ENCODE measurements around the gene HIGD2B.
"Not testable (repeated sequence)": the region's sequence is repeated elsewhere in the genome, so short reads cannot be mapped to it uniquely, and the experiment has no call there.

Gene HIGD2B

GRCh38 chr15:72685925-72686794 is at the start of gene HIGD2B, which contains the start of gene BBS4:
Gene HIGD2B (minus strand): TSS chr15:72686182. CDS start chr15:72676374, 9,808 bp downstream.
Gene BBS4 (plus strand): TSS chr15:72686207. CDS start chr15:72686228, 21 bp downstream.
- peak; percentile 84 for DNase-seq (ENCODE audit: low spot score)
- FAIRE-seq, result peak; percentile 23

GRCh38 chr15:72735111-72735510 is 49.1 kb upstream of the HIGD2B start:
- DNase-seq (ENCODE audit: low spot score), result no peak
- no peak for FAIRE-seq

GRCh38 chr15:72733941-72734738 is 48.2 kb upstream of the HIGD2B start:
- FAIRE-seq (no peak), DNase-seq (ENCODE audit: low spot score) (no peak)

- FAIRE-seq (no peak), DNase-seq (ENCODE audit: low spot score) (no peak)
Measured at GRCh38 chr15:72732516-72732915, 46.5 kb upstream of the HIGD2B start.

GRCh38 chr15:72732086-72732485 is 46.1 kb upstream of the HIGD2B start:
- DNase-seq (ENCODE audit: low spot score) (no peak), FAIRE-seq (no peak)

DNA sequence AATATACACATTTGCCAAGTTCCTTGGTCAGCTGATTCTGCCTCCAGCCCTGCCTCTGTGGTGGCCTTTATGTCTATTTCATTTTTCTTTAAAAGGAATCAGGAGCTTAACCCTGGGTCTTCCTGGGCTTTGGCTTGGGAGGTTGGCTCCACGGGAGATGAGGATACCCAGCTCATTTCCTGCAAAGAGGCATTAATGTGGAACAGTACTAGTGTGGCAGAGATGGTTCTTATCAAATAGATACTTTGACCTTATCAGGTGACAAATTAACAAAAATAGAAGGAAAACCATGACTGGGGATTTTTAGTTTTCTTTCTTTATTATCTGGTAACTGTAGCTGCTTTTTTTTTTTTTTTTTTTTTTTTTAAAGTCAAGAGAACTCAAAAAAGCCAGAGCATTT is 42.8 kb upstream of the HIGD2B start:
- DNase-seq (ENCODE audit: low spot score) (no peak), FAIRE-seq (no peak)

- FAIRE-seq; DNase-seq (ENCODE audit: low spot score): not testable (repeated sequence)
Measured at GRCh38 chr15:72728249-72728648, 42.3 kb upstream of the HIGD2B start.

GRCh38 chr15:72727154-72727553 is 41.2 kb upstream of the HIGD2B start:
- FAIRE-seq, result no peak
- DNase-seq (ENCODE audit: low spot score), result no peak

- DNase-seq (ENCODE audit: low spot score); FAIRE-seq: not testable (repeated sequence)
Measured at GRCh38 chr15:72725851-72726250, 39.9 kb upstream of the HIGD2B start.

DNA sequence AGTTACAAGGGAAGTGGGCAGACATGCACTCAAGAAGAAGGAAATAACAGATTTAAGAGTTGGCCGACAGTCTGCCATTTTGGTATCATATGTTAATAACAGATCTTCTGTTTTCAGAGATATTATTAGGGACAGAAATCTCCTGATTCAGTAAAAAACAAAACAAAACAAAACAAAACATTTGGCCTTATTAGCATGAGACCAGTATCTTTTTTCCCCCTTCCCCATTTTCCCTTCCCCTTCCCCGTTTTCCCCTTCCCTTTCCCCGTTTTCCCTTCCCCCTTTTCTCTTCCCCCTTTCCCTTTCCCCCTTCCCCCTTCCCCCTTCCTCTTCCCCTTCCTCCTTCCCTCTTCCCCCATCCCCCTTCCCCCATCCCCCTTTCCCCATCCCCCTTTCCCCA is 39.5 kb upstream of the HIGD2B start:
- no peak for DNase-seq (ENCODE audit: low spot score)
- no peak for FAIRE-seq

- DNase-seq (ENCODE audit: low spot score), result no peak
- FAIRE-seq, result no peak
Measured at GRCh38 chr15:72724028-72724427, 38.0 kb upstream of the HIGD2B start.

DNA sequence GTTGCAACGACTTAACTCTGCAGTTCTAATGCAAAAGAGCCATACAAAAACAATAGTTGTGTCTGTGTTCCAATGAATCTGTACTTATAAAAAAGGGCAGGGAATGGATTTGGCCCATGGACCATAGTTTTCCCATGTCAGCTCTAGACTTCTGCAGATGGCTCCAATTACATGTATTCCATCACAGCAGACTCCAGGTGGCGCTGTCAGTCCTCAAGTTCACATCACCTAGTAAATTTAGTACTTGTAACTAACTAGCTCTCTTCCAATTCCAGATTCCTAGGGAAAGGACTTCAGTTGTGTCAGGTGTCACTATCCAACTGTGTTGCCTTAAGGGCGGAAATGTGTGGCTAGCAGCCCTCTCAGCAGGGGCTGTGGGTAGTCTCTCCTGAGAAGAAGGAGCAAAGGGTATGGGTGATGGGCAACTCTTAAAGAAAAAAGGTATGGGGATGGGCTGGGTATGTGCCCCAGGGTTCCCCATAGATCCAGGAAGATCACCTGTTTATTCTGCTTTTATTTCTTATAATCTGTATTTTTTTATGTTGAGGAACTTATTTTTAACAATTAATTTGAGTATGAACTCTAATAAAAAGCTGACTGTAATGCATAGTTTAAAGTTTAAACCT is 36.2 kb upstream of the HIGD2B start:
- FAIRE-seq (no peak), DNase-seq (ENCODE audit: low spot score) (peak; percentile 31)

GRCh38 chr15:72708551-72709303 is 22.7 kb upstream of the HIGD2B start:
- FAIRE-seq; DNase-seq (ENCODE audit: low spot score): not testable (repeated sequence)

GRCh38 chr15:72706266-72706665 is 20.3 kb upstream of the HIGD2B start:
- DNase-seq (ENCODE audit: low spot score) (peak; percentile 6), FAIRE-seq (no peak)

GRCh38 chr15:72700076-72700475 is 14.1 kb upstream of the HIGD2B start:
- DNase-seq (ENCODE audit: low spot score), result no peak
- FAIRE-seq, result no peak

- no peak for DNase-seq (ENCODE audit: low spot score)
- no peak for FAIRE-seq
Measured at GRCh38 chr15:72698938-72699337, 13.0 kb upstream of the HIGD2B start.

DNA sequence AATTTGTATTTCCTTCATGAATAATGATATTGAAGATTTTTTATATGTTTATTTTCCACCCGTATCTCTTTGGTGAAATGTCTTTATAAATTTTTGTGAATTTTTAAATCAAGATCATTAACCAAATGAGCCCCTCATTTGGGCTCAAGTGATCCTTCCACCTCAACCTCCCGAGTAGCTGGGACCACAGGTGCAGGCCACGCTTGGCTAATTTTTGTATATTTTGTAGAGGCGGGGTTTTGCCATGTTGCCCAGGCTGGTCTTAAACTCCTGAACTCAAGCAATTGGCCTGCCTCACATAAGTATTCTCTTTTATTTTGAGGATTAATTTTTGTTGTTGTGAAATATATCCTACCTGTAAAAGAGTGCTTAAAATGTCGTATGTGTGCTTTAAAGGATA is 5.0 kb upstream of the HIGD2B start:
- FAIRE-seq, result no peak

GRCh38 chr15:72688697-72689096 is 2.7 kb upstream of the HIGD2B start:
- DNase-seq (ENCODE audit: low spot score) (no peak), FAIRE-seq (no peak)

More for the DNA sequence above, 5.0 kb upstream of the HIGD2B start:
- no peak for DNase-seq (ENCODE audit: low spot score)

DNA sequence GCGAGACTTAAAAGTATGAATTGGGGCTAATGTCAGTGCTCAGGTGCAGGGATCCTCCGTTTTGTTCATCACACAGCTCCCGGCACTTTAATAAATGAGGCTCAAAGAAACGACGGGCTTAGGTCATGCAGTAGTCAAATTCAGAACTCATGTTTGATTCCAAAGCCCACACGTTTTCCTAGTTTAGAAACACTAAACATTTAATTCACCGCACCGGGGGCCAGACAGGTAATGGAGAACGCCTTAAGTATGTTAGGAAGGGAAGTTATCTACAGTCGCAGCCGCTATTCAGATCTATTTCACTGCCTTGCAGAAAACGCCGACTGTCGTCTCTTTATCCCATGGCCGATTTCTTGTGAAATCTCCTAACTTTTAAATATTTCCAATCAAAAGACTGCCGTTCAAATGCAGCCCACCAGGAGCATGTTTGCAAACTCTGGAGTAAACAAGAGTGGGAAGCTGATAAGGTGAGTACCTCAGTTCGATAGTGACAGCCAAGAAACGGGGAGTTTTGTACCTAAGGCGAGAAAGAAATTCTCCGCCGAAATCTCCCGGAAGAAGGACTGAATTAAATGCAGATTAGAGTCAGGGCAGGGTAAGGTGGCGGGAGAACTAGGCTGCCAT is 569 bp downstream of the HIGD2B start:
- no peak for FAIRE-seq
- no peak for DNase-seq (ENCODE audit: low spot score)

GRCh38 chr15:72682772-72683171 is 3.2 kb downstream of the HIGD2B start:
- FAIRE-seq (no peak), DNase-seq (ENCODE audit: low spot score) (no peak)

- FAIRE-seq (no peak), DNase-seq (ENCODE audit: low spot score) (no peak)
Measured at GRCh38 chr15:72680931-72681330, 5.1 kb downstream of the HIGD2B start.

All from urothelium cell line (cell line).